Panc1 (cell line): ENCODE data around the gene PDILT. TPM values are rescaled to one million over a fixed set of nuclear protein-coding genes. Genes with fewer than 3 reads are reported as not detected.
"Not testable (repeated sequence)": the region's sequence is repeated elsewhere in the genome, so short reads cannot be mapped to it uniquely, and the experiment has no call there.

Experiments used
- ATAC-seq: fragments of 200-7000 bp; cut with Tn5 transposase; 2 replicates; pipeline ENCODE4 v1.9.1; 2020; ENCODE audit warnings: mild to moderate bottlenecking, moderate library complexity
- BruUV-seq: library from RNA; stranded (reverse); fragments of 400-500 nt; replicated peaks from 2 replicates; lab custom pipeline; 2021; lab: Mats Ljungman, UMichigan
- CTCF ChIA-PET: fragments of 300-600 bp; sonication (Branson Sonifier 250); formaldehyde crosslinking; loops from one replicate; lab custom pipeline; 2022; ENCODE audit warnings: antibody characterized with exemption; lab: Charles Lee
- POLR2A ChIA-PET: fragments of 300-600 bp; sonication (Branson Sonifier 250); formaldehyde crosslinking; loops from one replicate; lab custom pipeline; 2022; ENCODE audit warnings: antibody characterized with exemption; lab: Charles Lee
- DNase-seq: peaks from one replicate; pipeline ENCODE4 v3.0.0-alpha.2; 2010; ENCODE audit warnings: low read depth, low spot score
- H3K27ac ChIP-seq: 2 replicates; pipeline ENCODE4 v1.5.1; 2011; ENCODE audit warnings: mild to moderate bottlenecking, low read length, inconsistent platforms
- H3K27me3 ChIP-seq: fragments of 200-500 bp; sonication (Bioruptor generic); 2 replicates; pipeline ENCODE4 v1.6.0; 2014; ENCODE audit warnings: low read length, inconsistent platforms; ENCODE audit not compliant: control insufficient read depth, insufficient read depth
- H3K36me3 ChIP-seq: fragments of 200-500 bp; sonication (Bioruptor generic); 2 replicates; pipeline ENCODE4 v1.5.1; 2014; ENCODE audit warnings: inconsistent platforms, mild to moderate bottlenecking, low read length, moderate library complexity; ENCODE audit not compliant: control insufficient read depth, insufficient read depth
- H3K4me1 ChIP-seq: 2 replicates; pipeline ENCODE4 v1.5.1; 2011; ENCODE audit warnings: inconsistent platforms, mild to moderate bottlenecking, low read length, moderate library complexity; ENCODE audit not compliant: control insufficient read depth, insufficient read depth
- H3K4me3 ChIP-seq, 2 experiments: 2 replicates each; pipeline ENCODE4 v1.5.1; 2011 to 2012; ENCODE audit warnings: low read depth in 2 of 2, low read length in 2 of 2, mild to moderate bottlenecking in 2 of 2, inconsistent platforms in 1 of 2, moderate library complexity in 1 of 2
- H3K9me3 ChIP-seq: fragments of 200-500 bp; sonication (Bioruptor generic); 2 replicates; pipeline ENCODE4 v1.5.1; 2014; ENCODE audit warnings: low read depth, mild to moderate bottlenecking, inconsistent platforms, low read length, moderate library complexity; ENCODE audit not compliant: control insufficient read depth, insufficient read depth
- POLR2AphosphoS5 ChIP-seq: IDR thresholded peaks from 2 replicates; pipeline ENCODE4 v1.6.1; 2012; ENCODE audit warnings: mild to moderate bottlenecking, low read depth, low read length, moderate library complexity
- SIN3A ChIP-seq: IDR thresholded peaks from 2 replicates; pipeline ENCODE4 v1.6.1; 2012; ENCODE audit warnings: low read depth, mild to moderate bottlenecking, low read length, moderate library complexity, borderline replicate concordance; ENCODE audit not compliant: insufficient read depth
- TCF7L2 ChIP-seq: IDR thresholded peaks from 2 replicates; pipeline ENCODE4 v1.6.1; 2011; ENCODE audit warnings: mild to moderate bottlenecking, low read depth, low read length, inconsistent platforms
- in situ Hi-C: cut with HindIII; loops from 2 replicates; pipeline ENCODE4 v1.10.0; 2016; ENCODE audit warnings: low sequenced_read_pairs, low pct_unique_long_range_greater_than_20kb
- intact Hi-C: fragments of 100-400 bp; cut with micrococcal nuclease; formaldehyde crosslinking; loops from one replicate; pipeline ENCODE4 v1.10.0; 2022; ENCODE audit not compliant: unreplicated experiment
- total RNA-seq: library from RNA; stranded (reverse); gene quantifications from one replicate; pipeline ENCODE4 v1.2.1, GENCODE V29; 2021; ENCODE audit not compliant: unreplicated experiment
- TF ChIP-seq, protein P1 (sequence below), 2 experiments: IDR thresholded peaks; 2 replicates each; pipeline ENCODE4 v1.6.1; 2011 to 2012; ENCODE audit warnings: low read depth in 2 of 2, control low read depth in 1 of 2, low read length in 1 of 2, mild to moderate bottlenecking in 1 of 2, moderate library complexity in 1 of 2; ENCODE audit not compliant: insufficient read depth in 1 of 2
- TF ChIP-seq, protein P2 (sequence below): fragments of 450-650 bp; IDR thresholded peaks from 2 replicates; pipeline ENCODE4 v1.5.1; 2017; ENCODE audit warnings: mild to moderate bottlenecking

Gene PDILT
- total RNA-seq, 1 experiment from 2014 or later, result not detected

DNA sequence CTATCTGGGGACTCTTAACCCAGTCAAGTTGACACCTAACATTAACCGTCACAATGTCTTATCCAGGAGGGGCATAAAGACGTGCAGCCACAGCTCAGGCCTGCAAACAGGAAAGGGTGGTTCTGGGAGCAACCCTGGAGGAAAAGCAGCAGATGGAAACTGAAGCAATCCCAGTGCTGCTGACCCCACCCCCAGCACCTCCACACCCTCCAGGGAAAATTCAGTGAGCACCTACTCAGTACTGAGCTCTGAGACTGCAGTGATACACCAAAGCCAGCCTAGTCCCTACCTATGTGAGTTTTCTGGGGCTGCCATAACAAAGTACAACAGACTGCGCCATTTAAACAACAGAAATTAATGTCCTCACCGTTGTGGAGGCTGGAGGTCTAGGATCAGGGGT, 37.3 kb upstream of the PDILT start:
- H3K9me3 ChIP-seq, POLR2A ChIA-PET, H3K4me3 ChIP-seq, H3K4me1 ChIP-seq, H3K27ac ChIP-seq, ATAC-seq, in situ Hi-C loops, CTCF ChIA-PET, DNase-seq, H3K27me3 ChIP-seq, BruUV-seq, intact Hi-C loops, H3K36me3 ChIP-seq: not testable (repeated sequence)

DNA sequence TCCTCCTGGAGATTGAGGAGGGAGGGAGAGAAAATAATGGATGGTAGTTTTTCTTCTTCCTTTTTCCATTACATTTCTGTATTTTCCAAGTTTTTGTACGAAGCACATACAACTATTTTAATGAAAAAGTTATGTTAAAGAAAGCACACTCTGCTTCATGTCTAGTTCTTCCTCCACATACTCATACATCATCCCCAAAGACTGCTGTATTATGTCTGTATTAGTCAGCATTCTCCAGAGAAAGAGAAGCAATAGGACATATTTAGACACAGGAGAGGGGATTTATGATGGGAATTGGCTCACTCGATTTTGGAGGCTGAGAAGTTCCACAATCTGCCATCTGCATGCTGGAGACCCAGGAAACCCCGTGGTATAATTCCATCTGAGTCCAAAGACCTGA, 36.7 kb upstream of the PDILT start:
- no peak overlapping the region for H3K27ac ChIP-seq
- H3K4me3 ChIP-seq, result no peak overlapping the region
- H3K9me3 ChIP-seq, result no peaks in the 10 kb centered on the region
- ChIA-PET CTCF (no interaction called here), POLR2A (no interaction called here)
- no peak for ATAC-seq
- no TSS peak for BruUV-seq
- no peaks in the 10 kb centered on the region for H3K36me3 ChIP-seq
- peaks cover 6% of the 10 kb centered on the region for H3K27me3 ChIP-seq
- intact Hi-C loops (no loop called here), in situ Hi-C loops (no loop called here)
- H3K4me1 ChIP-seq, result no peaks in the 10 kb centered on the region
- TF ChIP-seq SIN3A, result no peak
- TF ChIP-seq, protein P1, sequence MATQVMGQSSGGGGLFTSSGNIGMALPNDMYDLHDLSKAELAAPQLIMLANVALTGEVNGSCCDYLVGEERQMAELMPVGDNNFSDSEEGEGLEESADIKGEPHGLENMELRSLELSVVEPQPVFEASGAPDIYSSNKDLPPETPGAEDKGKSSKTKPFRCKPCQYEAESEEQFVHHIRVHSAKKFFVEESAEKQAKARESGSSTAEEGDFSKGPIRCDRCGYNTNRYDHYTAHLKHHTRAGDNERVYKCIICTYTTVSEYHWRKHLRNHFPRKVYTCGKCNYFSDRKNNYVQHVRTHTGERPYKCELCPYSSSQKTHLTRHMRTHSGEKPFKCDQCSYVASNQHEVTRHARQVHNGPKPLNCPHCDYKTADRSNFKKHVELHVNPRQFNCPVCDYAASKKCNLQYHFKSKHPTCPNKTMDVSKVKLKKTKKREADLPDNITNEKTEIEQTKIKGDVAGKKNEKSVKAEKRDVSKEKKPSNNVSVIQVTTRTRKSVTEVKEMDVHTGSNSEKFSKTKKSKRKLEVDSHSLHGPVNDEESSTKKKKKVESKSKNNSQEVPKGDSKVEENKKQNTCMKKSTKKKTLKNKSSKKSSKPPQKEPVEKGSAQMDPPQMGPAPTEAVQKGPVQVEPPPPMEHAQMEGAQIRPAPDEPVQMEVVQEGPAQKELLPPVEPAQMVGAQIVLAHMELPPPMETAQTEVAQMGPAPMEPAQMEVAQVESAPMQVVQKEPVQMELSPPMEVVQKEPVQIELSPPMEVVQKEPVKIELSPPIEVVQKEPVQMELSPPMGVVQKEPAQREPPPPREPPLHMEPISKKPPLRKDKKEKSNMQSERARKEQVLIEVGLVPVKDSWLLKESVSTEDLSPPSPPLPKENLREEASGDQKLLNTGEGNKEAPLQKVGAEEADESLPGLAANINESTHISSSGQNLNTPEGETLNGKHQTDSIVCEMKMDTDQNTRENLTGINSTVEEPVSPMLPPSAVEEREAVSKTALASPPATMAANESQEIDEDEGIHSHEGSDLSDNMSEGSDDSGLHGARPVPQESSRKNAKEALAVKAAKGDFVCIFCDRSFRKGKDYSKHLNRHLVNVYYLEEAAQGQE (IDR thresholded peaks at IDR 0.05; ENCODE audit: insufficient read depth in 1 of 2, low read depth in 2 of 2, low read length in 1 of 2), result no peak
- no peak for TF ChIP-seq POLR2AphosphoS5
- TF ChIP-seq TCF7L2, result no peak
- TF ChIP-seq, protein P2, sequence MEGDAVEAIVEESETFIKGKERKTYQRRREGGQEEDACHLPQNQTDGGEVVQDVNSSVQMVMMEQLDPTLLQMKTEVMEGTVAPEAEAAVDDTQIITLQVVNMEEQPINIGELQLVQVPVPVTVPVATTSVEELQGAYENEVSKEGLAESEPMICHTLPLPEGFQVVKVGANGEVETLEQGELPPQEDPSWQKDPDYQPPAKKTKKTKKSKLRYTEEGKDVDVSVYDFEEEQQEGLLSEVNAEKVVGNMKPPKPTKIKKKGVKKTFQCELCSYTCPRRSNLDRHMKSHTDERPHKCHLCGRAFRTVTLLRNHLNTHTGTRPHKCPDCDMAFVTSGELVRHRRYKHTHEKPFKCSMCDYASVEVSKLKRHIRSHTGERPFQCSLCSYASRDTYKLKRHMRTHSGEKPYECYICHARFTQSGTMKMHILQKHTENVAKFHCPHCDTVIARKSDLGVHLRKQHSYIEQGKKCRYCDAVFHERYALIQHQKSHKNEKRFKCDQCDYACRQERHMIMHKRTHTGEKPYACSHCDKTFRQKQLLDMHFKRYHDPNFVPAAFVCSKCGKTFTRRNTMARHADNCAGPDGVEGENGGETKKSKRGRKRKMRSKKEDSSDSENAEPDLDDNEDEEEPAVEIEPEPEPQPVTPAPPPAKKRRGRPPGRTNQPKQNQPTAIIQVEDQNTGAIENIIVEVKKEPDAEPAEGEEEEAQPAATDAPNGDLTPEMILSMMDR, result no peak
- no peak for DNase-seq

DNA sequence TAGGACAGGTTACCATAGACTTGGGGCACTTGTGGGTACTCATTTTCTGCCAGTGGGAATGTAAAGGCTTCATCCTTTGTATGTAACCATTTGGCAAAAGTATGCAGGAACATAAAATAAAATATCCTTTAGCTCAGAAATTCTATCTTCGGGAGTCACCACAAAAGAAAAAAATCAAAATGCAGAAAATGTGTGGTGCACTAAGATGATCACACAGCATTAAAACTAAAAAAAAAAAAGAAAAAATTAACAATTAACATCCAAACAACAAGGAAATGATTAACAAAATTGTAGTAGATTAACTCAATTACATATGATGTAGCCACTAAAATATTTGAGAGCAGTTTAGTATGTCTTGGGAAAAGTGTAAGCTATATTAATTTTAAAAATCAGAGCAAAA, 36.2 kb upstream of the PDILT start:
- intact Hi-C loops, BruUV-seq, in situ Hi-C loops, H3K27ac ChIP-seq, H3K27me3 ChIP-seq, ATAC-seq, CTCF ChIA-PET, H3K4me3 ChIP-seq, DNase-seq, H3K4me1 ChIP-seq, H3K9me3 ChIP-seq, H3K36me3 ChIP-seq: not testable (repeated sequence)
- POLR2A ChIA-PET, result interaction anchor here (0.6 kb wide), 1 partner anchor 20 kb away, joined by 9 read pairs; no protein-coding TSS in a partner anchor

DNA sequence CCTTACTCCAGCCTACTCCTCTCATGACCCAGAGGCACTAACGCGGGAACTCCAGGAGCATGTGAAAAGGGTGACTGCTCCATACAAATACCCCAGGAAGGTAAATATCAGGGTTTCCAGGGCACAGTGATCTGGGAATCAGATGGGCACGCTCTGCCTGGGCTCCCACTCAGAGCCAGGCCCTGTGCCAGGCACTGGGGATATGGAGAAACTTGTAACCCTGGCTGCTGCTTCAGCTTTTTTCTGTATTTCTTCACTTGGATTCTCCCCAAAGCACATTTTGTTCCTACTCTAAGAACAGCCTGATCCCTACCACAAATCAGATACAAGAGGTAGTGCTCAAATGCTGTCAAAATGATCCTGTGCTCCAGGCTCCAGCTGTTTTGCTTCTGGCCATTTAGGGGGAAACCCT, 35.3 kb upstream of the PDILT start:
- H3K27ac ChIP-seq, intact Hi-C loops, DNase-seq, BruUV-seq, in situ Hi-C loops, POLR2A ChIA-PET, H3K9me3 ChIP-seq, ATAC-seq, H3K27me3 ChIP-seq, H3K4me1 ChIP-seq, CTCF ChIA-PET, H3K4me3 ChIP-seq, H3K36me3 ChIP-seq: not testable (repeated sequence)

DNA sequence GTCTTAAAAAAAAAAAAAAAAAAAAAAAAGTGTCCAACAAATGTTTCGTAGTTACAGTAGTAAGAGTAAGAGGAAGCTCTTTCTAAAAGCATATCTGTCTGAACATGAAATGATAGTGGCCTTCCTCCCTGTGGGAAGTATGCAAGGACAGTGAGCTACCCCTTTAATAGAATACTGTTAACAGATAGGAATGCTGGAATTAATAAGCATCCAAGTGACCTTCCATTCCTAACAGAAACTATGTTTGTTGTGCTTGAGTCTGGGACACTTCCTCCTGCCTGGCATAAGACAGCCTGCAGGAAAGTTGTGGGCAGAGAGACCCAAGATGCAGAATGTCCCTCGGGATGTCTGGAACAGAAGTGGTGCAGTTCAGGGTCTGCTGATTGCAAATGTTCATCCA, 34.4 kb upstream of the PDILT start:
- CTCF ChIA-PET, POLR2A ChIA-PET, ATAC-seq, H3K4me3 ChIP-seq, H3K4me1 ChIP-seq, H3K36me3 ChIP-seq, DNase-seq, H3K9me3 ChIP-seq, H3K27me3 ChIP-seq, BruUV-seq, in situ Hi-C loops, H3K27ac ChIP-seq, intact Hi-C loops: not testable (repeated sequence)
